Epidermal melanocyte (primary cell): ENCODE data around the gene SMAD7.

Experiments used
- DNase-seq: peaks from one replicate; pipeline ENCODE4 v3.0.0; 2011; ENCODE audit warnings: low spot score; ENCODE audit not compliant: insufficient read length

The SMAD7 gene

DNA sequence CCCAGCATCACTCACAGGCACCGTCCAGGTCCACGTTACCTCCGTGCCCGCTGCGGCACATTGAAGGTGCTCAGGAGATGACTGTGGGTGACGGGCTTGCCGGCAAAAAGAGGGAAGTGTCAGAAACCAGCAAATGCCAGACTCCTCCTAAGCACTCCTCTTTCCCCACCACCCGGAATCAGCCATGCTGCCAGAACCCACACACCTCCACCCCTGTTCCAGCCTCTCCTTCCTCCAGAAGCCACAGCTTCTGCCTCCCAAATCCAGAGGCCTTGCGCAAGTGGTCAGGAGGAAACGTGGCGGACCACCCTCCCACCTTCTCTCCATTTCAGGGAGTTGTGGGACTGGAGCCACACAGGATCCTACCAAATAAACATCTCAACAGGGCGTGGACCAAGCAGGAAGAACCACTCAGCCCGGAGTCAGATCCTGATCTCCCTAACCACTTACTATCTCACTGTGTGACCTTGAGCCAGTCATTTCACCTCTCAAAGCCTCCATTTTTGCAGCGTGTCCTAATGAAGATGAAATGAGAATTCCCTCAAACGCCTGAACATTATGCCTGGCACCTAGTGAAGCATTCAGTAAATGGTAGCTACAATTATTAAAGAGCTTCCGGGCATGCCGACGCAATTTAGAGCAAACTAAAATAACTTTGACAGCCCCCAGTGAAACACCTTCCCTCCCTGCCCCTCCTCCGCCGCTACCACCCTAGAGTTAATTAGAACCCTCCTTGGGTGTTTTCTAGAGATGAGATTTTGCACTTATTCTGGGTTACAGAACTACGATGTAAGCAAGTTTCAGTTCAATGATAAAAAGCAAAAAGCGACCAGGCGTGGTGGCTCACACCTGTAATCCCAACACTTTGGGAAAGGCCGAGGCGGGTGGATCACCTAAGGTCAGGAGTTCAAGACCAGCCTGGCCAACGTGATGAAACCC is 32.9 kb downstream of the SMAD7 start:
- DNase-seq, result no peak

DNA sequence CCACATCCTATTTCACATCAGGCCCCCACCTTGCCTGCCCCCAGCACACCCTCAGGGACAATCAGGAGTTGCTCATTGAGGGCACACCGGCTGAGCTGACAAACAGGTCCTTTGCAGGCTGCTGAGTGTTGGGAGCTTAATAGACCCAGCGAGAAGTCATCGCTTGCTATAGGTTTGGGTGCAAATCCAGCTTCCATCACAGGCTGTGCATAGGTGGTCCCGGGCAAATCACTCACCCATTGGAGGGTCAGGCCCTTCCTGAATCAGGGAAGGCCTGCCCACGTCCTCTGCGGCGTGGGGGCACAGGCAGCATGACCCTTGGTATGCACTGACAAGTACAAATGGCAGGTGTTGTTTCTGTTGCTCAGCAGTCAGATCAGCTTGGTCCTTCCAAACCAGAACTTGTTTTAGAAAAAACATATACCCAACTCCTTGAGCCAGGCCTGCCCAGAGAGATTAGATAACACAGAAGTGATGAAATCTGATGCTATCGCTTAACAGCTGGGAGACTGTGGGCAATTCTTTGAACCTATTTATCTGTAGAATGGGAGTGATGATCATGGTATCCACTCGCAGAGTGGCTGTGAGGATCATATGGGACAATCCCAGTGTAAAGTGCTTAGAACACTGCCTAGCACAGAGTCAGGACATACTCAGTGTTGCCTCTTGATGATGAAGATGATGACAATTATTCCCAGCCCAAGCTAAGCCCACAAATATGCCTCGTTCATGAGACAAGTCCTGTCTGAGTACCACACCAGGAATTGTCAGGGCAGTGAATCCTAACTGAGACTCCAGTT is 34.9 kb downstream of the SMAD7 start:
- DNase-seq, result no peak

DNA sequence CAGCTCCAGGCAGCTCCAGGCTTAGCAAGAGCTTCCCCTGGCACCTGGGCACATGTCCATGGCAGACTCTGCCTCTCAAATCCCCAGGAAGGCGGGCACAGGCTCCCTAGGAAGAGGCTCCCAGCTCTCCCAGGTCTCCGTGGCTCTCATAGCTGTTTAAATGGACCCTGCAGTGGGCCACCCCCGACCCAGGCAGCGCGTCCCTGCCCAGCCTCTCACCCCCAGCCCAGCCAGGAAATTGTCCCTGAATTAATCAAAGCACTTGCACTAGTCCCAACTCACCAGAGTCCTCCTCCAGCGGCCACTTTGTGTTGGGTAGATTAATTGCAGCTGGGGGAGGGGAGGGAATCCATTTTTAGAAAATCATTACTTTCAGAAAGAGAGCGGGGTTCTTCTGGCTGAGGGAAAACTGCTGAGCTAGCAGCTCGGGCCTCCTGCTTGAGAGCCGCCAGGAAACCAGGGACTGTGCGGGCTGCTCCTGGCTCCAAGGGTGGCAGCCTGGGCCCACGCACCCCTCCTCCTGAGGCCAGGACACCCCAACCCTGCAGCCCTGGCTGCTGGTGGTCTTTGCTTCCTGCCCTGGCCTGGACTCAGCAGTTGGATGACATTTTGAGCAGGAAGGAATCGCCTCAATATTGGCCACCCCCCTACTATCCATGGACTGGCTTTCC is 36.0 kb downstream of the SMAD7 start:
- DNase-seq, result no peak

DNA sequence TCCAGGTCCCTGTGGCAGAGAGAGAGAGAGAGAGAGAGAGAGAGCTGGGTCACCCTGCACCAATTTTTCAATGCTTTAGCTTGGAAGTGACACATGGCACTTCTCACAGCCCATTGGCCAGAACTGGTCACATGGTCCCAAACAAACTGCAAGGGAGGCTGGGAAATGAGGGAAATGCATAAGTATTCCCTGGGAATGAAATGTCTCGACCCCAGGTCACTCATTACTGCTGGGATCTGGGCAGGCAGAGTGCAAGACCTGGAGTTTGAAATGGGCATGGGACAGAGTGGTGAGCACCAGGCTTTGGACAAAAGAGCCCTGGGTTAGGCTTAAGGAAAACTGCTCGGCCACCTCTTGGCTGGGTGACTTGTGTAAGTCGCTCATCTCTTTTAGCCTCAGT is 37.0 kb downstream of the SMAD7 start:
- DNase-seq, result no peak

DNA sequence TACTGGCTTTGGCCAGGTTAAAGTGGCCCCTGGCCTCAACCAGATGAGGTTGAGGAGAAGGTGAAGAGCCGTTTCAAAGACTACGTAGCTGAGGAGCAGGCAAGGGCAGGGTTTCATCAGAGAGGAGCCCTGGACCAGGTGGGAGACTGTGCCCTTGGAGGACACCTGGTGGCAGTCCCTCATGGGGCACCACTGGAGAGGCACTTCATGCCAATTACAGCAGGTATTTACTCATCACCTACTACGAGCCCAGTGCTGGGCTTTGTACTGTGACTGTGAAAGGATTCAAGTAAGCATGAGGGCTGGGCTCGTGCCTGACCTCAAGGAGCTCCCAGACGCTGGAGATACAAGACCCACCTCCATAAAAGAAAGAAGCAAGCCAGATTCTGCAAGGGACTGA is 37.6 kb downstream of the SMAD7 start:
- DNase-seq, result no peak

DNA sequence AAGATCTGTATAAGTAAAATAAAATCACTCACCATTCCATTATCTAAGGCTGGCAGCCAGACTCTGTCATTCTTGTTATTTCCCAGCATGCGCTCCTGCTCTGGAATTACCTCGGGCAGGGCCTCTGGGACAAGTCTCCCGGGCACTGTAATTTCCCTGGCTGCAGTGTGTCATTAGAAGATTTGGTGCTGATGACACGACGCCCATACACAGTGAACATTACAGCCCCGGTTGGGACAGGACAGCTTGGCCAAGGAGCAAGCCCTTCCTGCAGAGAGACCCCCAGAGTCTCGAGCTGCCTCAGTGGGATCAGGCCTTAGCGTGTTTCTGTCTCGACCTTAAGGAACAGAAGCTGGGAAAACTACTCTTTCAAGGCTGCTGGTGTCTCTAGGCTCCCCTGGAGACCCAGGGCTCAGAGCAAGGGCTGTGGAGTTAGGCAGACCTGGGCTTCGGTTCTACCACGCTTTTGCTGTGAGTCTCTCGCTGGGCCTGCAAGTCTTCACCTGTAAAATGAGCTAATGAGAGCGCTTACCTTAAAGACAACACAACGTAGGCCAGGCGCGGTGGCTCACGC is 39.7 kb downstream of the SMAD7 start:
- DNase-seq, result no peak

DNA sequence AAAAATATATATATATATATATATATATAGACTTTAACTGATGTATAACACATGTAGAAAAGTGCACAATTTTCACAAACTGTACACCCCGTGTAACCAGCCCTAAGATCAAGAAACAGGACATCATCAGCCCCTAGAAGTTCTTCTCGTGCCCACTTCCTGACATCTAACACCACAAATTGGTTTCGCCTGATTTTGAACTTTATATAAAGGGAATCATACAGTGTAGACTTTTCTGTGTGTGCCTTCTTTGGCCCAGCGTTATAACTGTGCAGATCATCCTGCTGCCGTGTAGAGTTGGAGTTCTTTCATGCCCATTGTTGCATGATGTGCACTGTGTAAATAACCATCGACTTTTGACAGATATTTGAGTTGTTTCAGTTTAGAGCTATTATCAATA is 41.0 kb downstream of the SMAD7 start:
- DNase-seq, result no peak

DNA sequence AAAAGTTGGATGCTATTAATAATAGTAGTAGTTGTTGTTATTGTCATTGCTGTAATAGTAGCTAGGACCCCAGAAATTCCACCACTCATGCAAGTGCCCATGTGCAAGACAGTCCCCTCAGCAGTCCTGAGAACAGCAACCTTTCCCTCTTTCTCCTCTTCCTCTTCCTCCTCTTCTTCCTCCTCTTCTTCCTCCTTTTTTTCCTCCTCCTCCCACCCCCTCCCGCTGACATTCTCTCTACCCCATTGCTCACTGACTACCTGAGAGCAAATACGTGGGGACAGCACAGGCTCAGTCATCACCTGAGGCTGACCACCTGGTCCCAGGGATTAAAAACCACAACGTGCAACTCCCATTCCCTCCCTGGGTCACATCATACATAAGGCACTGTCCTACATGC is 41.8 kb downstream of the SMAD7 start:
- no peak for DNase-seq

DNA sequence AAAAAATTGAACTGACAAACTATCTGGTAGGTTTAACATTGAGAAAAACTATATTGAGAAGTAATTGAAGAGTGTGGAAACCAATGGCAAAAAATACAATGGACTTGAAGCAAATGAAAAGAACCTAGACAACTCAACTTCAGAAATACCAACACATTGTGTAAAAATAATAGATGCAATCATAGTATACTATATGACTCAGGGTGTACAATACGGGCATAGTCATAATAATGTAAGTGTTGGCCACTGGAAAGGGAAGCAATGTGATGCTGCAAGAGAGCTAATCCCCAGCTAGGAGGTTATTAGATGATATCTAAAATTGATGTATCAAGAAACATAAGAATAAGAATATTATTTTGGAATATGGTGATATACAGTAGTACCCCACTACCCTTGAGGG is 45.3 kb downstream of the SMAD7 start:
- no peak for DNase-seq

DNA sequence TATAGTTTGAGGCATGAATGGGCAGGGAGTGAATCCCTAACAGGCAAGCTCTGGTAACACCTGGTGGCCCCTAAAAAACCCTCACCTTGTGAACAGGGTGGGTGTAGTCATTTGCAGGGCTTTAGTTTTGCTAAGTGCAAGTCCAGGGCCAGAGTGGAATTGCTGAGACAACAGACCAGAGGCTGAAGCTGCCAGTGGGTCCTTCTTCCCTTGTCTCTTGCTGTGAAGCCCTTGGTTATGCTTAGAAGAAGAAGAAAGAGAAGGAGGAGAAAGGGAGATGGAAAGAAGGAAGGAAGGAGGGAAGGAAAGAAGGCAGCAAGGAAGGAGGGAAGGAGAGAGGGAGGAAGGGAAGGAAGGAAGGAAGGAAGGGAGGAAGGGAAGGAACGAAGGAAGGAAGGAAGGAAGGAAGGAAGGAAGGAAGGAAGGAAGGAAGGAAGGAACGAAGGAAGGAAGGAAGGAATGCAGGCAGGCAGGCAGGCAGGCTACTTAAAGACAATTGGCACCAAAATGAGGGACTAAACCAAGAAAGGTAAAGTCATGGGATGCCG is 45.8 kb downstream of the SMAD7 start:
- DNase-seq, result no peak

DNA sequence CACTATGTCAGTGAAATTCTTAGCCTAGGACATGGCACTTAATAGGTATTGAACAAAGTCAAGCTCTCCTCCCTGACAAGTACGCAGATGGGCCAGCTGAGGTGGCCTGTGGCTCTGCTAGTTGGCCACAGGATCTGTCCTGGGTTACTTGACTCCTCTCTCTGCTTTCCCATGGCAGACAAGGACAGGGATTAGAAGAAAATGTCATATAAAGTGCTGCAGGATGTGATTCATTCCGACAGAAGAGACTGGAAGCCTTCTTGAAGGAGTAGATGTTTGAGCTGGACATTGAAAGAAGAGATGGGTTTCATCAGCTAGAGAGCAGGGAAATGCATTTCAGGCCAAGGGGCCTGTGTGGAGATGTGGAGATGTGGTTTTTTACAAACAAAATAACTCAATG is 46.7 kb downstream of the SMAD7 start:
- DNase-seq, result no peak

DNA sequence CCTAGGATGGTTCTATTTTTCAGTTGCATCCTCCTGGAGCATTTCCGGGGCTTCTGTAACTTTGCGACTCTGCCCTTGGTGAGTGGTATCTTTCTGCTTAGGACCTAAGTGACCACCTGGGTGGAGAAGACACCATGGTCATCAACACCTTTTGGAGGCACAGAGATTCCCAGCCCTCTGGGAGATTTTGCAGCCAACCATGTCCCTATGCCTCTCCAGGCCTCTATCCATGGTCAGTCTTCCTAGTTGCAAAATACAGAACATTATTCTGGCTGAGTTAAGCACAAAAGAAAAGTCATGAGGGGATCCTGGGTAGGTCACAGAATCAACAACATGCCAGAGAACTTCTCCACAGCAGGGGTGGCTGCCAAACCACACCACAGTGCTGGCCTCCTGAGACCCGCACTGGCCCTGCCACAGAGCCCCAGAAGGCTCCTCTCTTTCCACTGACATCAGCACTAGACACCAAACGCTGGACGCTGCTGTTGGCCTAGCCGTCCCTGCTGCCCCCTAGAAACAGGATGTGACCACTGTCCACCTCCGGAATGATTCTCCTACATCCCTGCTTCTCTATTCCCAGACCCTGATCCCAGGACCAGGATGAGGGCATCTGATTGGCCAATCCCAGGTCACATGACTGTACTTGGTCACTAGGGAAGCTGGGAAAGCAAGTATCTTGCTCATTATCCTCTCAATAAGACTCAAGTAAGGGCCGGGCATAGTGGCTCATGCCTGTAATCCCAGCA is 47.7 kb downstream of the SMAD7 start:
- DNase-seq, result no peak

DNA sequence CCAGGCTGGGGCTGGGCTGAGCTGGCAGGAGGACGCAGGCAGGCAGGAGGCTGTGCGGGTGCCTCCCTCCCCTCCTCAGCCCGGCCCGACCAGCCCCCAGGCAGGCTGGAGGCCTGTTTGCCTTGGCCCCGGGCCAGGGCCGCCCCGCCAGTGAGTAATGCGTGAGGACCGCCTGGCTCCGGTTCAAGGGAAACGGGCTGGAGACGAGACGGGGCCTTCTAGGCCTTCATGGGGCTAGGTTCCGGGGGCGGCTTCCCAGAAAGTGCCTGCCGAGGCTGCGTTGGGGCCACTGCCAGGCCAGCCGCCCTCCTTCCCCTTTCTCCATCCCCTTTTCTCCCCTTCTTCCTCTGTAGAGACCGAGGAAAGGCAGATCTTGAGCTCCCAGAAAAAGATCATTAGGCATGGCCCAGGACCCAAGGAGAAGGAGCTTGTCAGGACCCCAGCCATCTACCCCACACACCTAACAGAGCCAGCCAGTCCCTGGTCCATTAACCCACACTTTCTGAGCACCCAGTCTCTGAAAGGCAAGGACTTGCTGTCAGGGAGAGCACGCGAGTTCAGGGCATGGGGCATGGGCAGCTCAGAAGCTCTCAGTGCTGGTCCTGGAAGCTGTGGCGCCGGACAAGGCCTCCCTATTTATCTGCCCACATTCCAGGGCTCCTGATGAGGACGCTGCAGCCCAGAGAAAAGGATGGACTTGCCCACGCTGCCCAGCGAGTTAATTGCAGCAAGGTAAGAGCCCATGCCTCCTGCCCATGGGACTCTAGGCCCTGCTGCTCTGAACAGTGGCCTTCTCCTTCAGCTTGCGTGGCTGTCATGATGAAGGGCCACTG is 48.5 kb downstream of the SMAD7 start:
- peak; percentile 71 for DNase-seq

DNA sequence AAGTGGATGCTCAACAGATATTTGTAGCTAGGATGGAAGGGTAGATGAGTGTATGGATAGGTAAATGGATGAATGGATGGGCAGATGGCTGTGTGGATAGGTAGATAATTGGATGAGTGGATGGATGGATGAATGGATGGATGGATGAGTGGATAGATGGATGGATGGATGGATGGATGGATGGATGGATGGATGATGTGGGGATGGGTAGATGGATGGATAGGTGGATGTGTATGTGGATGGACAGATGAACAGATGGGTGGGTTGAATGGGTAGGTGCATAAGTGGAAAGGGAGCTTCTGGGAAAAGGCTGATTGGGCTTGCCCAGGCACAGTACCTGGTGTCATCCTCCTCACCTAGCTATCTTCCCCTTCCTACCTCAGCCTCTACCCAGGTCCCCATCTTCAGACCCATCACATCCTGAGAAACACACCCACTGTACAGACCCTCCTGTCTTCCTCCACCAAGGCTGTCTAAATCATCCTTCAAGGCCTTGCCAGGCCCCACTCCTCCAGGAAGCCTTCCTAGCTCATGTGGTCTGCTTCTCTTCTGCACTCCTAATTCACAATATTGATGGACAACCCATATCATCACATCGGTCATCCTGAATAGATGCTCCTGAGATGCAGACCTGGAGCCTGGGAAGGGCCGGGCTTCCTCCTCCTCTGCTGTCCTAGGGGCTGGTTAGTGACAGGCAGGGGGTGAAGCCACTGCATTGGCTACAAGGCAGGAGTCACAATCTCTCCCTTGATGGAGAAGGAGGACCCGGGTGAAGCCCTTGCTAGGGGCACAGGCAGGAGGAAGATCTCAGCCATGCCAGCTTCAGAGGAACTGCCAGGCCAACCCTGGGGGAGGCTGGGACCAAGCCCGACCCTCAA is 49.4 kb downstream of the SMAD7 start:
- DNase-seq, result no peak

DNA sequence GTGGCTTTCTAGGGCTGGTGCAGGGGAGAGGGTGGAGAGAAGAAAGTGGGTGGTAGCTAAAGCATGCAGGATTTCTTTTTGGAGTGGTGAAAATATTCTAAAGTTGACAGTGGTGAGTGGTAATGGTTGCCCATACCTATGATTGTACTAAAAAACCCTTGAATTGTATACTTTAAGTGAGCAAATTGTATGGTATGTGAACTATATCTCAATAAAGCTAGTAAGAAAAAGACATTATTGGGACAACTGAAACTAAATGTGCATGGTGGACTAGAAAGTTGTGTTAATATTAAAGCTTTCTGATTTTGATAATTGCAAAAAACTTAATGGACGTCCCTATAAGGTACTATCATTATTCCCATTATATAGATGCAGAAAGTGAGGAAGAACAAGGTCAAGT is 50.3 kb downstream of the SMAD7 start:
- DNase-seq, result no peak

DNA sequence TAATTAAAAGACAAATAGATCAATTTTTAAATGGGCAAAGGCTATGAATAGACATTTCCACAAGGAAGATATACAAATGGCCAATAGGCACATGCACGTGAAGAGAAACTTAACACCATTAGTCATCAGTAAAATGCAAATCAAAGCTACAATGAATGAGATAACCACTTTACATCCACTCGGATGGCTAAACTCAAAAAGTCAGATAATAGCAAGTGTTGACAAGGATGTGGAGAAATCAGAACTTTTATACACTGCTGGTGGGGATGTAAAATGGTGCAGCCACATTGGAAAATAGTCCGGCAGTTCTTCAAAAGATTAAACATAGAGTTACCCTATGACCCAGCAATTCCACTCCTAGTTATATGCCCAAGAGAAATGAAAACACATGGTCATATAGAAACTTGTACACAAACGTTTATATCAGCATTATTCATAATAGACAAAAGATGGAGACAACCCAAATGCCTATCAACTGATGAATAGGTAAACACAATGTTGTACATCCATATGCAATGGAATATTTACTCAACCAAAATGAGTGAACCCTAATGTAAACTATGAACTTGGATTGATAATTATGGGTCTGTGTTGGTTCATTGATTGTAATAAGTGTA is 51.1 kb downstream of the SMAD7 start:
- no peak for DNase-seq

DNA sequence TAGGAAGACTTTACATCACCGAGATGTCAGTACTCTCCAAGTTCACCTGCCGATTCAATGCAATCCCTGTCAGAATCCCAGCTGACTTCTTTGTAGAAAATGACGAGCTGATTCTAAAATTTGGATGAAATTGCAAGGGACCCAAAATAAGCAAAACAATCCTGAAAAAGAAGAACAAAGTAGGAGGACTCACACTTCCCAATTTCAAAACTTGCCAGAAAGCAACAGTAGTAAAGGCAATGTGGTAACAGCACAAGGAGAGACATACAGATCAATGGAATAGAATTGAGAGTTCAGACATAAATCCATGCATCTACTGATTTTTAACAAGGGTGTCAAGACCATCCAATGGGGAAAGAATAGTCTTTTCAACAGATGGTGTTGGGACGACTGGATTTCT is 52.2 kb downstream of the SMAD7 start:
- no peak for DNase-seq

DNA sequence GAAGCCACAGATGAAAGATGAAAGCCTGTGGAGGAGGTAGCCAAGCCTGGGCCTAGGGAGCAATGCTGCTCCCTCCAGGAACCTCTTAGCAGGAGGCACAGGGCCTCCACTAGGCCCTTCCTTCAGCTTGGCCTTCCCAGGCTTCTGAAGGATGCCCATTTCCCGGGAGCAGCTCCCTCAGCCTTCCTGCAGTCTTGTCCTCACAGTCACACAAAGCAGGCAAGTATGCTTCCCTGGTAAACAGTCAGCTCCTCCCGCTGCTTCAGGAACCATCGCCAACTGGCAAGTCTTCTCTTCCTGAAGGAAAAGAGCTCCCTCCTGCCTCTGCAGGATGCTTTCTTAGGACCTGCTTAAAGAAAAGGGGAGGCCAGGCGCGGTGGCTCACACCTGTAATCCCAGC is 53.2 kb downstream of the SMAD7 start:
- no peak for DNase-seq
